Measurements from ENCODE around the gene ARSB.

DNA sequence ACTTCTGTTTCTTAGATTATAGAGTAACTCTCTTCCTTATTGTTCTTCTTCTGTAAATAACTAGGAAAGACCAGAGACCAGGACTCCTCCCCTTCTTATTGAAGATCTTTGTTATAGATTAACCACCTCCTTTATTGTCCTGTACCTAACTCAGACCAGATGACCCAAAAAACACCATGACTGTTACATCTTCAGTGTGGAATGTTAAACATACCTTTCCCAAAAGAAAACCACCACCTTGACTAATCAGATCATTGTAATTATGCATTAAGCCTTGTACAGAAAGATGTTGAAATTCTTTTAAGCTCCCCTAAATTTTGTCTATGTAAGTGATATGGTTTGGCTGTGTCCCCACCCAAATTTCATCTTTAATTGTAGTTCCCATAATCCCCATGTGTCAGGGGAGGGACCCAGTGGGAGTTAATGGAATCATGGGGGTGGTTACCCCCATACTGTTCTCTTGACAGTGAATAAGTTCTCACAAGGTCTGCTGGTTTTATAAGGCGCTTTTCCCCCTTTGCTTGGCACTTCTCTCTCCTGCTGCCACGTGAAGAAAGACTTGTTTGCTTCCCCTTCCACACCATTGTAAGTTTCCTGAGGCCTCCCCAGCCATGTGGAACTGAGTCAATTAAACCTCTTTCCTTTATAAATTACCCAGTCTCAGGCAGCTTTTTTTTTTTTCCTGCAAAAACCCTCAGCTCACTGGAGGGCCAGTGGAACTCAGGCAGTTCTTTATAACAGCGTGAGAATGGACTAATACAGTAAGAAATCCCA is 26.3 kb downstream of the ARSB start:
- TF ChIP-seq, protein P1, sequence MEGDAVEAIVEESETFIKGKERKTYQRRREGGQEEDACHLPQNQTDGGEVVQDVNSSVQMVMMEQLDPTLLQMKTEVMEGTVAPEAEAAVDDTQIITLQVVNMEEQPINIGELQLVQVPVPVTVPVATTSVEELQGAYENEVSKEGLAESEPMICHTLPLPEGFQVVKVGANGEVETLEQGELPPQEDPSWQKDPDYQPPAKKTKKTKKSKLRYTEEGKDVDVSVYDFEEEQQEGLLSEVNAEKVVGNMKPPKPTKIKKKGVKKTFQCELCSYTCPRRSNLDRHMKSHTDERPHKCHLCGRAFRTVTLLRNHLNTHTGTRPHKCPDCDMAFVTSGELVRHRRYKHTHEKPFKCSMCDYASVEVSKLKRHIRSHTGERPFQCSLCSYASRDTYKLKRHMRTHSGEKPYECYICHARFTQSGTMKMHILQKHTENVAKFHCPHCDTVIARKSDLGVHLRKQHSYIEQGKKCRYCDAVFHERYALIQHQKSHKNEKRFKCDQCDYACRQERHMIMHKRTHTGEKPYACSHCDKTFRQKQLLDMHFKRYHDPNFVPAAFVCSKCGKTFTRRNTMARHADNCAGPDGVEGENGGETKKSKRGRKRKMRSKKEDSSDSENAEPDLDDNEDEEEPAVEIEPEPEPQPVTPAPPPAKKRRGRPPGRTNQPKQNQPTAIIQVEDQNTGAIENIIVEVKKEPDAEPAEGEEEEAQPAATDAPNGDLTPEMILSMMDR (IDR thresholded peaks at IDR 0.05), result no peak
- TF ChIP-seq EZH2 (IDR thresholded peaks at IDR 0.05; ENCODE audit: borderline replicate concordance, insufficient read depth, low read depth, low read length, poor library complexity, severe bottlenecking), result no peak
